GM12873 (cell line): Measurements from ENCODE around the gene TENT5A.

Experiments
- CTCF ChIP-seq: IDR thresholded peaks from 2 replicates; pipeline ENCODE4 v1.5.1; 2012; ENCODE audit warnings: low read depth, mild to moderate bottlenecking, moderate library complexity, low read length, control low read depth; ENCODE audit not compliant: insufficient read depth; ENCODE audit errors: missing control alignments

TENT5A gene

GRCh38 chr6:81752084-81752920 is at the start of gene TENT5A:
TSS of gene TENT5A (minus strand) at chr6:81752681. CDS start at chr6:81752141, 540 bp downstream.
- no peak for TF ChIP-seq CTCF

GRCh38 chr6:81801489-81801888 is 49.0 kb upstream of the TENT5A start:
- TF ChIP-seq CTCF, result no peak

- no peak for TF ChIP-seq CTCF
Observed at GRCh38 chr6:81800666-81801065, 48.2 kb upstream of the TENT5A start.

GRCh38 chr6:81799323-81799722 is 46.8 kb upstream of the TENT5A start:
- no peak for TF ChIP-seq CTCF

GRCh38 chr6:81797591-81797990 is 45.1 kb upstream of the TENT5A start:
- no peak for TF ChIP-seq CTCF

GRCh38 chr6:81795890-81796289 is 43.4 kb upstream of the TENT5A start:
- no peak for TF ChIP-seq CTCF

GRCh38 chr6:81793821-81794475 is 41.5 kb upstream of the TENT5A start:
- TF ChIP-seq CTCF, result no peak
